GM12874 (cell line): Measurements from ENCODE around the gene ESRRA.

Experiments used
- TF ChIP-seq, protein P1 (sequence below): IDR thresholded peaks from 2 replicates; pipeline ENCODE4 v1.5.1; 2011; ENCODE audit warnings: low read depth, mild to moderate bottlenecking, control low read depth, low read length, moderate library complexity; ENCODE audit not compliant: insufficient read depth

The ESRRA gene

GRCh38 chr11:64321026-64321425 is 15.7 kb downstream of the ESRRA start:
- TF ChIP-seq, protein P1, sequence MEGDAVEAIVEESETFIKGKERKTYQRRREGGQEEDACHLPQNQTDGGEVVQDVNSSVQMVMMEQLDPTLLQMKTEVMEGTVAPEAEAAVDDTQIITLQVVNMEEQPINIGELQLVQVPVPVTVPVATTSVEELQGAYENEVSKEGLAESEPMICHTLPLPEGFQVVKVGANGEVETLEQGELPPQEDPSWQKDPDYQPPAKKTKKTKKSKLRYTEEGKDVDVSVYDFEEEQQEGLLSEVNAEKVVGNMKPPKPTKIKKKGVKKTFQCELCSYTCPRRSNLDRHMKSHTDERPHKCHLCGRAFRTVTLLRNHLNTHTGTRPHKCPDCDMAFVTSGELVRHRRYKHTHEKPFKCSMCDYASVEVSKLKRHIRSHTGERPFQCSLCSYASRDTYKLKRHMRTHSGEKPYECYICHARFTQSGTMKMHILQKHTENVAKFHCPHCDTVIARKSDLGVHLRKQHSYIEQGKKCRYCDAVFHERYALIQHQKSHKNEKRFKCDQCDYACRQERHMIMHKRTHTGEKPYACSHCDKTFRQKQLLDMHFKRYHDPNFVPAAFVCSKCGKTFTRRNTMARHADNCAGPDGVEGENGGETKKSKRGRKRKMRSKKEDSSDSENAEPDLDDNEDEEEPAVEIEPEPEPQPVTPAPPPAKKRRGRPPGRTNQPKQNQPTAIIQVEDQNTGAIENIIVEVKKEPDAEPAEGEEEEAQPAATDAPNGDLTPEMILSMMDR = no peak

GRCh38 chr11:64321533-64321932 is 16.2 kb downstream of the ESRRA start:
- TF ChIP-seq, protein P1 = no peak

GRCh38 chr11:64322925-64323260 is 17.6 kb downstream of the ESRRA start:
- TF ChIP-seq, protein P1 = no peak

GRCh38 chr11:64323373-64323772 is 18.0 kb downstream of the ESRRA start:
- TF ChIP-seq, protein P1 = no peak

DNA sequence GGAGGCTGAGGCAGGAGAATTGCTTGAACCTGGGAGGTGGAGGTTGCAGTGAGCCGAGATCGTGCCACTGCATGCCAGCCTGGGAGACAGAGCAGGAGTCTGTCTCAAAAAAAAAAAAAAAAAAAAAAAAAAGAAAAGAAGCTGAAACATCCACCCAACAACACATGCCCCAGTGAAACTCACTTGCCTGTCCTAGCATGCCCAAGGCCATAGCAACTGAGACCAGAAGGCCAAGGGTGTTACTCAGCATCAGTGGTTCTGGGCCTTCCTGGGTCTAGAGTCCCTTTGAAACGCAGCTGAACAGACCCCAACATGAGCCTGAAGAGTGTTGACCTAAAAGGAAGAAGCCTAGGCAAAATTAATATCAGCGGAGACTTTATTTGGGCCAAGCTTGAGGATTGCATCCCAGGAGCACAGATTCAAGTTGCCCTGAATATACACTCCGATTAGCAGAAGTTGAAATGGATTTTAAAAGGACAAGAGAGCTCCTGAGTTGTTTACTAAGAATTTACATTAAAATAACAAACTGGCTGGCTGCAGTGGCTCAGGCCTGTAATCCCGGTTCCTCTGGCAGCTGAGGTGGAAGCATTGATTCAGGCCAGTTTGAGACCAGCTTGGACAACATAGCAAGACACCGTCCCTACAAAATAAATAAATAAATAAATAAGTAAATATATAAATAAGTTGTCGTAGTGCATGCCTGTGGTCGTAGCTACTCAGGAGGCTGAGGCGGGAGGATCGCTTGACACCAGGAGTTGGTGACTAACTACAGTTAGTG is 19.6 kb downstream of the ESRRA start:
- TF ChIP-seq, protein P1 = no peak

DNA sequence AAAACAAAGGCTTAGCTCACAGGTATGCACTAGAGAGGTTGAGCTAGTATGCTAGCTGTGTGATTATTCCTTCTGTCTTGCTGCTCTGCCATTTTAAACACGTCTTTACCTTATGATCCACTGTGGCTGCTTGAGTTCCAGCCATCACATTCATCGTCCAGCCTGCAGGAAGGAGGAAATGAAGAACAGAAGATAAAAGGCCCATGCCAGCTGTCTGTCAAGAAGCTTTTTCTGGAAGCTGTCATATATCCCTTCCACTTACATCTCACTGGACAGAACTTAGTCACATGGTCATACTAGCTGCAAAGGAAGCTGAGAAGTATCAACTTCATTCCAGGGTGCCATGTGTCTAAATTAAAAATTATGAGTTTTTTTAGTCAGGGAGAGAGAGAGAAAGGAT is 22.1 kb downstream of the ESRRA start:
- TF ChIP-seq, protein P1 = no peak

DNA sequence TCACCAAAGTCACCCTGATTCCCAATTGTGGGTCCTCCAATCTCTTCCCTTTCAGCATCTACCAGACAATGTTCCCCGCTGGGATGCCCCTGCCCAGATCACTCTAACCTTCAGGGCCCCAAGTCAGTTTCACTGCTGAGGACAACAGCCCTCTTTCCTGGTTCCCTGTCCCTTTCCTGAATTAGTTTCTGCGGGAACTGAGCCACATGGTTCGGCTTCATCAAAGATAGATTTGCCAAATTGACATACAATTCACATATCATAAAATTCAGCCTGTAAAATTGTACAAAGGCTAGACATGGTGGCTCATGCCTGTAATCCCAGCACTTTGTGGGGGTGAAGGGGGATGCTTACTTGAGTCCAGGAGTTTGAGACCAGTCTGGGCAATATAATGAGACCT is 22.7 kb downstream of the ESRRA start:
- TF ChIP-seq, protein P1 = no peak
